MG63 (cell line): ENCODE results near the gene PM20D2. TPM values are rescaled to one million over a fixed set of nuclear protein-coding genes. Genes with fewer than 3 reads are reported as not detected.

Experiments
- total RNA-seq: library from RNA; depleted of rRNA; stranded (reverse); fragments of >200 nt; shearing (Covaris generic); gene quantifications from 2 replicates; pipeline ENCODE4 v1.2.3, GENCODE V29; 2014; ENCODE audit warnings: low replicate concordance; rRNA removed

PM20D2 gene
- total RNA-seq, 1 experiment from 2014 or later, result 21.6 TPM

Other genes with a start within 250 kb of the PM20D2 start
- gene RNGTT, start 182.4 kb upstream of the PM20D2 start, total RNA-seq, result 28.4 and 30.6 TPM in 2 replicates
- 16.6 and 17.0 TPM in 2 replicates for gene PNRC1, start 65.3 kb upstream of the PM20D2 start, total RNA-seq
- 0.46 TPM in 1 of 2 replicates, not detected in the other for gene SRSF12, start 28.0 kb upstream of the PM20D2 start, total RNA-seq
- not detected in 2 replicates for gene GABRR1, start 71.3 kb downstream of the PM20D2 start, total RNA-seq
- not detected in 2 replicates for gene GABRR2, start 169.2 kb downstream of the PM20D2 start, total RNA-seq
- 42.3 and 69.9 TPM in 2 replicates for gene UBE2J1, start 206.7 kb downstream of the PM20D2 start, total RNA-seq